Putamen (tissue), 1 donor: Measurements from ENCODE around the gene ADGRD1.
"Not testable (repeated sequence)": the region's sequence is repeated elsewhere in the genome, so short reads cannot be mapped to it uniquely, and the experiment has no call there.

ENCODE experiments used
- DNase-seq: peaks from one replicate; pipeline ENCODE4 v3.0.0-alpha.2; 2016; ENCODE audit warnings: low spot score

The ADGRD1 gene

DNA sequence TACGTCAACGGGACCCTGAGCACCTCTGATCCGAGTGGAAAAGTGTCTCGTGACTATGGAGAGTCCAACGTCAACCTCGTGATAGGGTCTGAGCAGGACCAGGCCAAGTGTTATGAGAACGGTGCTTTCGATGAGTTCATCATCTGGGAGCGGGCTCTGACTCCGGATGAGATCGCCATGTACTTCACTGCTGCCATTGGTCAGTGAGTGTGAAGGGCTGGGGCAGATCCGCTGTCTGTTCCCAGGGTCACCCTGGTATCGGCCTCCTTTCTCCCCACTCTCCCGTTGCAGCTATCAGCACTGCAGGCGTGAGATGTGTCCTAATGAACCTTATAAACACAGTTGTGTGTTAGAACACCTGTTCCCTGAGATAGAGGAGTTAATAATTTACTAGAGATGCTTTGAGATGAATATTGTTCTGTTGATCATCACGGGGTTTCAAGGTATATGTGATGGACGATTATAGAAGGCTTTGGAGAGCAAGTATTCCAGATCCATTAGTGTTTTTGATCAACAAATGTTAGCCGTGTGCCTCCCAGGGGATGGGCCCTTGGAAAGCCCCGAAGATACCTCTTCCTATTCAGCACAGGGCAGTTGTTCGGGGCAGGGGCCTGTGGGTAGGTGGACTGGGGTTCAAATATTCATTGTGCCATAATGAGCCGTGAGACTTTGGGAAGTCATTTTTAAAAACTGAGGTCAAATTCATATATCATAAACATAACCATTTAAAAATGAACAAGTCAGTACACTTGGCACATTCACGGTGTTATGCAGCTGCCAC is 33.6 kb downstream of the ADGRD1 start:
- no peak for DNase-seq

- no peak for DNase-seq
Observed at GRCh38 chr12:130988261-130988660, 34.6 kb downstream of the ADGRD1 start.

DNA sequence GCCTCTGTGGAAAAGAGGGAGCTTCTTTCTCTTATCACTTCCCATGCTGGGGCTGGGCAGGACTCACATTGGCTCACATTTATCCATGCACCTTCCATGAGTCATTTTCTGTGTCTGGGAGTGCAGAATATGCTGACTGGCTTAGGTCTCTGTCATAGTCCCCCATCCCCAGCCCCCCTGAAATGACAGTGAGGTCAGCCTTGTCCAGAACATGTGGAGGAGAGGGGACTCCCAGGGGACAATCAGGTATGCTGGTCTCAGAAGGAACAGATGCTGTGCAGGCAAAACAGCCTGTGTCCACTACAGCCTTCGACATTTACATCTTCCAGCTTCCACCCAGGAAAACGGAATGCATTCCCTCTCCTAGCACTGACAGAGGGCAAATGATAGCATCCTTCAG is 35.0 kb downstream of the ADGRD1 start:
- DNase-seq: no peak

DNA sequence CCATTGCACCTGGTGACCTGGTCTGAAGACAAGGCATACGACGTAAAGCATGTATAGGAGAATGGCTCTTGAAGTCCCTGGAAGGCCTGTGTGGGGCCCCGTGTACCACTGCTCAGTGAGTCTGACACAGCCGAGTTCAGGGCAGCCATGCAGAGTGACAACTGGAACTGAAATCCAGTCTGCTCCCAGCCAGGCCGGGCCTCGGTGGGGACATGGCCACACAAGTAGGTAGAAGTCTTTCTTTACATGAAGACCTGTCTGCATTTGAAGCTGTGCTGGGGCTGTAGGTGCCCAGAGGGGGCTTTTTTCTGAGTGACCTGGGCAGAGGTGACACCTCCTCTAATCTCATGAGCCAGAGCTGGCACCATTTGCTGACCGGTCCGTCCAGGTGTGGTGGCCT is 35.7 kb downstream of the ADGRD1 start:
- DNase-seq: no peak

DNA sequence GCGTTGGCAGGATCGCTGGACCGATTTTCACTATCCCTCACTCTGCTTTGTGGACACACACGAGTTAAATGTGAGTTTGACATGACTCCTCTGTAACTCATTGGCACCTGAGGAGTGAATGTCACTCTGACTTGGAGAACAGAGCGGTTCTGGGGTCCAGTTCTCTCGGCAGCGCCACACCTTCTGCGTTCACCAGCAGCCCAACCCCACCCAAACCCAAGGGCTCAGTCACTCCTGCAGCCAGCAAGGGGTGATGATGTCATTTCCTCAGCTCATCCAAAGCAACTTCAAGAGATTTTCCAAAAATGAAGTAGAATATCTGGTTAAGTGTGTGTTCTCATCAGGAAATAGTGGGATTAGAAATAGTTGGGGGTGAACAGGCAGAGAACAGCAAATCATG is 36.3 kb downstream of the ADGRD1 start:
- no peak for DNase-seq

GRCh38 chr12:130992448-130992847 is 38.7 kb downstream of the ADGRD1 start:
- DNase-seq: no peak

DNA sequence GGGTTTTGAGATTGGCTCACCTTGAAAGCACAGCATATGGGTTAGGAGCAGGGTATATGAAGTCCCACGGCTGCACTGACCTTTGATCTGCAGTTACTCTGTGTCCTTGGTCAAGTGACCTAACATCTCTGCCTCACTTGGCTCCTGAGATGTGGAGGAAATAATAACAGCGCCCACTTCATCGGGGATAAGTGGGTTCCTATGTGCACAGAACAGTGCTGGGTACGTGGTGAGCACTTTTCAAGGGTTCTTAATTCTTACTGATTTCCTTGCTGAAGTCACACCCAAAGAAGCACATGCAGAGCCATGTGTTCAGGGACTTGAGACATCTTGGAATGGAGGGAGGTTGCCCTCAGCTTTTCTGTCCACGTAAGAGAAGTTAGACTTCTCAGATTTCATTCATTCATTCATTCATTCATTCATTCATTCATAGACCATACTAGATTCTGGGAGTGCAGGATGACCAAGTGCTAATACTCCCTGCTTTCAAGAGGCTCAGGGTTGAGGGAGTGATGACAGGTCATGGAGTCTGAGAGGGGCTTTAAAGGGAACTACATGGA is 39.4 kb downstream of the ADGRD1 start:
- DNase-seq: no peak

DNA sequence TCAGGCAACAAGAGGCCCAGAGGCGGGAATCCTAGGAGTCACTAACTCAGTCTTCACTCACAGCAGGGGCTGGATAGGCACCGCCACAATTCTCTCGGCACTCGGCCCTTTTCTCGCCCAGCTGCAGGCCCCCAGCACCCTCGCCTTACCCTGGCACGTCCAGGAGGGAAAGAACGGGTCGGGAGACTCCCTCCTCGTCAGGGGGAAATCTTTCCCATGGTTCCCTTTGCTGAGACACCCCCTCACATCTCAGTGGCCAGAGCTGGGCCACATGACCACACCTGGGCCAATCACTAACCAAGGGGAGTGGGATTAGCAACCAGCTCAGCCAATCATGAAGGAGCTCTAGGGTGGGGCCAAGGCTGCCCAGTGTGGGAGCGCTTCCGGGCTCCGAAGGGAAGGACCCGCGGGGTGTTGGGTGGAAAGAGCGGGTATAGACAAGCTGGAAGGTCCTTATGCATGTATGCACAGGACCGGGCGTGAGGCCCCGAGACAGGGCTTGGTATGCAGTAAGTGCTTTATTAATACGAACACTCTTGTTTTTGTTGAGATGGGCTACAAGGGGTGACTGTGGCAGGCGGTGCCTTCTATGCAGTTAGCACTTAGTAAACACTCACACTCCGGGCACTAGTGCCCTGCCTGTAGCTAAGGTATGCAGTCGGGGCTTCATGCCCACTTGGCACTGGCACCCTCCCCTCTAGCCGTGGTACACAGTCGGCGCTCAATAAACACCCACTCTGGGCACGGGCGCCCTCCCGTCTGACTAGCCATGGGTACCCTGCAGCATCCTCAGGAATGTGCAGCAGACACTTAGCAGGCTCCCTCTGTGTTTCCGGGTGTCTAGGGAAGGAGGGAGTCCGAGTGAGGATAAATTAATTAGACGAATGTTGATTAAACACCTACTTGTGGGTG is 40.3 kb downstream of the ADGRD1 start:
- no peak for DNase-seq

GRCh38 chr12:130994821-130995375 is 41.2 kb downstream of the ADGRD1 start:
- DNase-seq: no peak

- not testable (repeated sequence) for DNase-seq
Observed at GRCh38 chr12:130995386-130995969, 41.8 kb downstream of the ADGRD1 start.

GRCh38 chr12:130998136-130998535 is 44.4 kb downstream of the ADGRD1 start:
- DNase-seq: no peak

- DNase-seq: no peak
Observed at GRCh38 chr12:131000000-131000486, 46.3 kb downstream of the ADGRD1 start.

GRCh38 chr12:131001493-131001892 is 47.8 kb downstream of the ADGRD1 start:
- DNase-seq: no peak

DNA sequence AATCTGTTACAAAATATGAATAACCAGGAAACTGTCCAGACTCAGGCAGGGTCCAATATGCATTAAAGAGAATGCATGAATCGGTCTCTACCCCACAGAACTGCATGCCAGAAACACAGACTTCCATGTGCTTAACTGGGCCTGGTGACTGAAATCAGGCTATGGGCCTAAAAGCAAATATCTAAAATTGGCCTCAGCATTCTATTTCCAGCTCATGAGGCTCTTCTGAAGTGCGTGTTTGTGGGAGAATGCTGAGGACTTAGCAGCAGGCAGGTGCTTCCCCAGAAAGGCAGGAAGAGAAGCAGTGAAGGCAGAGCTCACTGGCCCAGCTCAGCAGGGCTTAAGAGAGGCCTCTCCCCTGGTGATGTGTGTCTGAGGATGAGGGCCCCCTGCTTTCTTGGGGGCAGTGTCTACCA is 48.5 kb downstream of the ADGRD1 start:
- no peak for DNase-seq

DNA sequence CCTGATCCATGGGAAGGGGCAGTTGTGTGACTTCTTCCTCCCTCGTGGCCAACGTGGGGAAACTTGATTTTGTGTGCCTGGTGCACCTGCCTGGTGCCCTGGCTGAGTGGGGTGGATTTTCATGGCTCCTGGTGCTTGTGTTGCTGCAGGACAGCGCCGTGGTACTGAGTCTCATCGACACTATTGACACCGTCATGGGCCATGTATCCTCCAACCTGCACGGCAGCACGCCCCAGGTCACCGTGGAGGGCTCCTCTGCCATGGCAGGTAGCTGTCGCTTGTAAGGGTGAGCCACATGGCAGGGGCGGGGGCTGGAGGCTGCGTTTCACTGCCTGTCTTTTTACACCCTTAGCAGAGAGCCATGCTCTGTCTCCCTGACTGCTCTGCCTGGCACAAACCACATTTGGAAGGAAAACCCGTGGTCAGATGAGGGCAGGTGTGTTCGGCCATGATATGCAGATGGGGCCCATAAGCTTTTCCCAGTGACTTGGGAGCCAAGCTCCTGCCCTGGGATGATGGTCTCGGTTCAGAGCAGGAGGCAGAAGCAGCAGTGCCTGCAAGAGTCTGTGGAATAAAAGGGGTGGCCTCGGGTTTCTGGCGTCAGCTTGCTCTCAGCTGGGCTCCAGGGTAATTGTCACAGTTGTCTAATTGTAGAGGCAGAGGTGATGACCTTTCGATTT is 49.5 kb downstream of the ADGRD1 start:
- no peak for DNase-seq

- no peak for DNase-seq
Observed at GRCh38 chr12:131003716-131004045, 50.0 kb downstream of the ADGRD1 start.

DNA sequence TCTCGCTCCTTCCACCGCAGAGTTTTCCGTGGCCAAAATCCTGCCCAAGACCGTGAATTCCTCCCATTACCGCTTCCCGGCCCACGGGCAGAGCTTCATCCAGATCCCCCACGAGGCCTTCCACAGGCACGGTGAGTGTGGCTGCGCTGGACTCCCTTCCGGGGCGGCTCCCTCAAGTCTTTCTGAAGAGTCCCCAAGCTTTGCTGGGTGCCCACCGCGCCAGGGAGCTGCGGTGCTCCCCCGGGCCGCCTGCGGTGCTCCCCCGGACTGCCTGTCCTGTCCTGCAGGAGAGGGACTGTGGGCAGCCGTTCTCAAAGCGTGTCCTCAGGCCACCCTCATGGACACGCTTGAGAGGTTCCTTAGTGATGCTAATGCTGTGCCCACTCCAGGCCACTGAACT is 50.5 kb downstream of the ADGRD1 start:
- DNase-seq: no peak

DNA sequence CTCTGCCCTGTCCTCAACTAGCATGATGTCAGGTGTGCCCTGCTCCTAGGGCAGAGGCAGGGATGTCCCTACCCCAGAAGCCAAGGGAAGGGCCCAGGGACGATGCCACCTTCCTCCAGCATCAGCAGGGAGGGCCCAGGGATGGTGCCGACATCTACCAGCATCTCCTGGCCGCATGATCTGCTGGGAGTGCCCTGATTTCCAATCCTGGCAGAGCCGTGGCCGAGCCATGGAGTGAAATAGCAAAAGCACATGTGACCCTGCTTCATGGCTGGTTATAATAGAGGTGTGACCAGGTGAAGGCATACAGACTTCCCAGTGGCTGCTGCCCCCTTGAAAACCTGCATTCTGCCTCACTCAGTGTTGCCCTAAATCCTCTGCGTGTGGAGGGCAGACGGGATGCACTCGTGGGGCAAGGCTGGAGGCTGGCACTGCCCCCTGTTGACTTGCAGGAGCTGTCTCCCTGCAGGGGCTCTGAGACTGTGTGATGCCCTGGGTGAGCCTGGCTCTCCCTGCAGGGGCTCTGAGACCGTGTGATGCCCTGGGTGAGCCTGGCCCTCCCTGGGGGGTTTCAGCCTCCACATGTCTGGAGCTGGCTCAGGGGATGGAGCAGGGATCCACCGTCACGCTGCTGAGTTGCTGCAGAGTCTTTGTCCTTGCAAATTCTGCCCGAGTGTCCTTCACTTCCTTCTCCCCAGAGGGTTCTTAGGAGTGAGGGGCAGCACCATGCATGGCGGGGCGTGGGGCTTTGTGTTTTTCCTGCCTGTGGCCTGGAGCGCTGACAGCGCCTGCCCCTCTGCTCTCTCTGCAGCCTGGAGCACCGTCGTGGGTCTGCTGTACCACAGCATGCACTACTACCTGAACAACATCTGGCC is 51.7 kb downstream of the ADGRD1 start:
- DNase-seq: no peak

GRCh38 chr12:131006036-131006735 is 52.5 kb downstream of the ADGRD1 start:
- DNase-seq: no peak
